Measurements from ENCODE around the gene C19orf85. TPM values are rescaled to one million over a fixed set of nuclear protein-coding genes. Genes with fewer than 3 reads are reported as not detected.

Gene C19orf85
- total RNA-seq, 4 donors from 2014 or later: not detected

GRCh38 chr19:55443824-55444480 is 20.6 kb downstream of the C19orf85 start:
- 37 to 50% methylated on average over 10 to 16 of the region's 18 CpGs for WGBS, 2 donors (ENCODE audit: low coverage in 1 of 2)
- peaks cover 88% of the 10 kb centered on the region for H3K27me3 ChIP-seq
- no peak for TF ChIP-seq POLR2A (IDR thresholded peaks at IDR 0.05)
- no peak for TF ChIP-seq POLR2AphosphoS5 (IDR thresholded peaks at IDR 0.05)
- TF ChIP-seq CTCF (IDR thresholded peaks at IDR 0.05): no peak
- no peak for TF ChIP-seq EP300 (IDR thresholded peaks at IDR 0.05)
- ATAC-seq: no peak
- no peaks in the 10 kb centered on the region for H3K9me3 ChIP-seq
- peaks cover 0 to 35% (median 2%) of the 10 kb centered on the region in 3 donors for H3K4me1 ChIP-seq
- no peak overlapping the region for H3K4me3 ChIP-seq
- H3K27ac ChIP-seq: no peak overlapping the region
- H3K36me3 ChIP-seq: no peaks in the 10 kb centered on the region

- no peak for ATAC-seq
- Histone ChIP-seq H3K27ac (no peak within 1 kb of the TSS), H3K36me3 (no peaks in the 10 kb centered on the region), H3K4me3 (no peak within 1 kb of the TSS), H3K4me1 (peaks cover 0 to 35% (median 2%) of the 10 kb centered on the region in 3 donors), H3K27me3 (peaks cover 94% of the 10 kb centered on the region), H3K9me3 (no peaks in the 10 kb centered on the region)
- TF ChIP-seq POLR2AphosphoS5 (IDR thresholded peaks at IDR 0.05): no peak
- no peak for TF ChIP-seq CTCF (IDR thresholded peaks at IDR 0.05)
- TF ChIP-seq EP300 (IDR thresholded peaks at IDR 0.05): no peak
- TF ChIP-seq POLR2A (IDR thresholded peaks at IDR 0.05): no peak
- WGBS, 2 donors (ENCODE audit: low coverage in 1 of 2): 1 to 2% methylated on average over 15 to 41 of the region's 43 CpGs
Measured at GRCh38 chr19:55443045-55443823, 21.3 kb downstream of the C19orf85 start, which contains the start of gene SHISA7. SHISA7 (minus strand) TSS chr19:55443300; CDS start chr19:55442863, 437 bp downstream.

- WGBS, 2 donors (ENCODE audit: low coverage in 1 of 2): 1% methylated on average over 8 of the region's 72 CpGs; no CpG with 5 or more reads in 1 of the 2 donors
- no peak overlapping the region for H3K27ac ChIP-seq
- peaks cover 99% of the 10 kb centered on the region for H3K27me3 ChIP-seq
- no peak for ATAC-seq
- TF ChIP-seq POLR2A (IDR thresholded peaks at IDR 0.05) (no peak), EP300 (IDR thresholded peaks at IDR 0.05) (no peak), POLR2AphosphoS5 (IDR thresholded peaks at IDR 0.05) (no peak), CTCF (IDR thresholded peaks at IDR 0.05) (no peak)
- peaks cover 0 to 35% (median 2%) of the 10 kb centered on the region in 3 donors for H3K4me1 ChIP-seq
- no peak overlapping the region for H3K4me3 ChIP-seq
- H3K36me3 ChIP-seq: no peaks in the 10 kb centered on the region
- H3K9me3 ChIP-seq: no peaks in the 10 kb centered on the region
Measured at GRCh38 chr19:55442372-55442961, 22.1 kb downstream of the C19orf85 start.

- no peak overlapping the region for H3K27ac ChIP-seq
- 1% methylated on average over 13 of the region's 39 CpGs; no CpG with 5 or more reads in 1 of the 2 donors for WGBS, 2 donors (ENCODE audit: low coverage in 1 of 2)
- no peaks in the 10 kb centered on the region for H3K36me3 ChIP-seq
- H3K4me1 ChIP-seq: peaks cover 0 to 35% (median 2%) of the 10 kb centered on the region in 3 donors
- no peak for ATAC-seq
- no peak overlapping the region for H3K4me3 ChIP-seq
- H3K9me3 ChIP-seq: no peaks in the 10 kb centered on the region
- H3K27me3 ChIP-seq: peaks cover 99% of the 10 kb centered on the region
- TF ChIP-seq POLR2A (IDR thresholded peaks at IDR 0.05) (no peak), POLR2AphosphoS5 (IDR thresholded peaks at IDR 0.05) (no peak), EP300 (IDR thresholded peaks at IDR 0.05) (no peak), CTCF (IDR thresholded peaks at IDR 0.05) (no peak)
Measured at GRCh38 chr19:55441692-55442321, 22.7 kb downstream of the C19orf85 start.

Measured in gastroesophageal sphincter (tissue), 4 donors.